Heart right ventricle (tissue), 16 donors: ENCODE results near the gene CEP170. TPM values are rescaled to one million over a fixed set of nuclear protein-coding genes. Genes with fewer than 3 reads are reported as not detected.
"Not testable (repeated sequence)": the region's sequence is repeated elsewhere in the genome, so short reads cannot be mapped to it uniquely, and the experiment has no call there.

Experiments used
- ATAC-seq, 8 donors: fragments of 200-7000 bp; cut with Tn5 transposase; one replicate each; pipeline ENCODE4 v1.9.1; 2020; ENCODE audit warnings: mild to moderate bottlenecking in 8 of 8, moderate library complexity in 8 of 8, moderate number of reproducible peaks in 1 of 8
- DNase-seq, 2 donors: peaks; one replicate each; pipeline ENCODE4 v3.0.0-alpha.2; 2020
- H3K27ac ChIP-seq, 10 donors: fragments of 200-600 bp; sonication (generic) in 2 of 10; one replicate each; pipeline versions ENCODE4 v1.5.0 to v1.8.0; 2020 to 2022; ENCODE audit warnings: mild to moderate bottlenecking in 3 of 10
- H3K27me3 ChIP-seq, 7 donors: fragments of 200-600 bp; one replicate each; pipeline ENCODE4 v1.8.0; 2021 to 2022; ENCODE audit warnings: mild to moderate bottlenecking in 2 of 7
- H3K36me3 ChIP-seq, 9 donors: fragments of 200-600 bp; sonication (generic) in 1 of 9; one replicate each; pipeline versions ENCODE4 v1.5.0 to v1.8.0; 2020 to 2022; ENCODE audit warnings: mild to moderate bottlenecking in 2 of 9
- H3K4me1 ChIP-seq, 9 donors: fragments of 200-600 bp; sonication (generic) in 1 of 9; one replicate each; pipeline versions ENCODE4 v1.5.0 to v1.8.0; 2020 to 2022; ENCODE audit warnings: mild to moderate bottlenecking in 4 of 9
- H3K4me3 ChIP-seq, 10 donors: fragments of 200-600 bp; sonication (generic) in 2 of 10; one replicate each; pipeline versions ENCODE4 v1.5.0 to v1.8.0; 2020 to 2022; ENCODE audit warnings: mild to moderate bottlenecking in 7 of 10, moderate library complexity in 2 of 10
- H3K9me3 ChIP-seq, 11 donors: fragments of 200-600 bp in 10 of 11; sonication (generic) in 2 of 11; one replicate each; pipeline versions ENCODE4 v1.5.0 to v1.8.0; 2013 to 2022; ENCODE audit warnings: mild to moderate bottlenecking in 2 of 11, control low read depth in 1 of 11, moderate library complexity in 1 of 11
- CTCF ChIP-seq, 9 donors: fragments of 200-600 bp; sonication (generic) in 2 of 9; IDR thresholded peaks; one replicate each; pipeline versions ENCODE4 v1.5.0 to v1.8.0; 2021 to 2022; ENCODE audit warnings: antibody characterized with exemption in 9 of 9, mild to moderate bottlenecking in 5 of 9, moderate library complexity in 1 of 9
- WGBS, 2 donors: extraction: QIAGEN DNeasy Blood & Tissue Kit; methylation state at CpG; one replicate each; pipeline ENCODE4 v1.1.7; 2013; ENCODE audit warnings: inconsistent platforms in 1 of 2; 5-methylcytosine and 5-hydroxymethylcytosine counted together
- intact Hi-C, 10 donors: fragments of 100-400 bp; cut with DNase I; formaldehyde crosslinking; loops; one replicate each; pipeline versions ENCODE4 v1.11.1 to v1.14.2; 2022
- polyA plus RNA-seq, 2 donors: library from polyadenylated mRNA; stranded (reverse); fragments of 200-250 nt; gene quantifications; one replicate each; pipeline ENCODE4 v1.2.3, GENCODE V29; 2013
- total RNA-seq, 10 donors: library from RNA; stranded (reverse); fragmentation: NEBNext Ultra II Directional in 3 of 10; extraction: Animal tissue kit (Norgen Biotek cat#: 25700) in 3 of 10; gene quantifications; one replicate each; pipeline versions ENCODE4 v1.2.1 to v1.2.4, GENCODE V29; 2021 to 2023
- donor health status: Arrhythmogenic right ventricular cardiomyopathy.
- donor health status: ischemic (EF 13 %, LVEDD 7.1; RV severe dilation, severe dysfunction).
- donor health status: healthy with polysubstance abuse.
- donor health status: DM: no; HTN: yes; CAD: no.
- donor health status: DM: no; HTN: no; CAD: no.
- donor health status: ischemic (EF 25% LVEDD 6.9; RV normal size, moderate dysfunction).
- donor health status: ischemic (EF 25% LVEDD 5.7; RV mildly dilated, moderate dysfunction).
- donor health status: healthy.
- donor health status: DM: yes; HTN: yes; CAD: no.
- donor health status: Ischemic cardiomyopathy.
- donor health status: ischemic (EF 35%, LVEDD 5.7; RV mildly dilated, moderate dysfunction).
- donor health status: nonischemic (EF 11% LVEDD 7.7; RV severe dilation, severe dysfunction).
- donor health status: DM: yes; HTN: yes; CAD: no.
- donor health status: PGD.
- donor health status: ischemic (EF 29% LVEDD 5.4; RV normal size, mild dysfunction).
- donor health status: nonischemic (EF 23%, LVEDD 6.1; RV moderate dilation, normal function).

The CEP170 gene
- total and polyA plus RNA-seq, 12 donors, result 7.3 to 75.5 (median 50.4) TPM

- H3K4me3 ChIP-seq, H3K4me1 ChIP-seq, DNase-seq, ATAC-seq, intact Hi-C loops, H3K9me3 ChIP-seq, H3K27me3 ChIP-seq, H3K27ac ChIP-seq: not testable (repeated sequence)
- H3K36me3 ChIP-seq, result peaks cover 0 to 53% (median 8%) of the 10 kb centered on the region in 9 donors
- 86 to 87% methylated on average over 7 of the region's 7 CpGs for WGBS, 2 donors
Measured at GRCh38 chr1:243150906-243151305, 104.2 kb downstream of the CEP170 start.

- 82 to 88% methylated on average over 4 of the region's 4 CpGs for WGBS, 2 donors
Measured at GRCh38 chr1:243149120-243149519, 106.0 kb downstream of the CEP170 start.

GRCh38 chr1:243147351-243147750, 107.7 kb downstream of the CEP170 start:
- H3K4me1 ChIP-seq, DNase-seq, H3K27ac ChIP-seq, H3K9me3 ChIP-seq, ATAC-seq, H3K4me3 ChIP-seq, H3K27me3 ChIP-seq, intact Hi-C loops: not testable (repeated sequence)
- peaks cover 0 to 39% (median 0%) of the 10 kb centered on the region in 9 donors for H3K36me3 ChIP-seq

More at GRCh38 chr1:243149120-243149519, 106.0 kb downstream of the CEP170 start:
- DNase-seq, H3K4me1 ChIP-seq, H3K27ac ChIP-seq, intact Hi-C loops, H3K4me3 ChIP-seq, ATAC-seq, H3K9me3 ChIP-seq, H3K27me3 ChIP-seq: not testable (repeated sequence)
- H3K36me3 ChIP-seq, result peaks cover 0 to 42% (median 0%) of the 10 kb centered on the region in 9 donors

GRCh38 chr1:243140498-243140897, 114.6 kb downstream of the CEP170 start:
- ATAC-seq, DNase-seq, H3K4me1 ChIP-seq, intact Hi-C loops, H3K27me3 ChIP-seq, H3K27ac ChIP-seq, H3K4me3 ChIP-seq, H3K9me3 ChIP-seq: not testable (repeated sequence)
- 76% methylated on average over 1 of the region's 1 CpG for WGBS, 2 donors
- H3K36me3 ChIP-seq, result peaks cover 0 to 67% (median 11%) of the 10 kb centered on the region in 9 donors
- peak in 4 of 9 donors; percentile 16 to 31 (median 22) for TF ChIP-seq CTCF (IDR thresholded peaks at IDR 0.05)

GRCh38 chr1:243122876-243123409, 132.1 kb downstream of the CEP170 start:
- H3K4me1 ChIP-seq, H3K4me3 ChIP-seq, DNase-seq, H3K27ac ChIP-seq, H3K9me3 ChIP-seq, intact Hi-C loops, H3K27me3 ChIP-seq, ATAC-seq: not testable (repeated sequence)
- peaks cover 0 to 52% (median 3%) of the 10 kb centered on the region in 9 donors for H3K36me3 ChIP-seq
- 56 to 74% methylated on average over 5 of the region's 5 CpGs for WGBS, 2 donors

- intact Hi-C loops, H3K27ac ChIP-seq, H3K27me3 ChIP-seq, H3K9me3 ChIP-seq, H3K4me3 ChIP-seq, H3K4me1 ChIP-seq, ATAC-seq, DNase-seq: not testable (repeated sequence)
- peaks cover 0 to 42% (median 3%) of the 10 kb centered on the region in 9 donors for H3K36me3 ChIP-seq
- 84 to 89% methylated on average over 3 of the region's 5 CpGs for WGBS, 2 donors
Measured at GRCh38 chr1:243121939-243122338, 133.1 kb downstream of the CEP170 start.

GRCh38 chr1:243118601-243119322, 136.3 kb downstream of the CEP170 start:
- H3K27me3 ChIP-seq, DNase-seq, intact Hi-C loops, ATAC-seq, H3K4me1 ChIP-seq, H3K4me3 ChIP-seq, H3K9me3 ChIP-seq, H3K27ac ChIP-seq: not testable (repeated sequence)
- peaks cover 0 to 14% (median 0%) of the 10 kb centered on the region in 9 donors for H3K36me3 ChIP-seq
- WGBS, 2 donors, result 90 to 95% methylated on average over 5 of the region's 5 CpGs

- 78 to 83% methylated on average over 7 of the region's 7 CpGs for WGBS, 2 donors
- H3K4me1 ChIP-seq, H3K9me3 ChIP-seq, H3K27ac ChIP-seq, ATAC-seq, H3K36me3 ChIP-seq, H3K27me3 ChIP-seq, DNase-seq, H3K4me3 ChIP-seq, intact Hi-C loops: not testable (repeated sequence)
Measured at GRCh38 chr1:243116187-243116586, 138.9 kb downstream of the CEP170 start.

GRCh38 chr1:243114769-243115168, 140.3 kb downstream of the CEP170 start:
- H3K36me3 ChIP-seq, H3K4me3 ChIP-seq, H3K27me3 ChIP-seq, DNase-seq, H3K9me3 ChIP-seq, intact Hi-C loops, H3K4me1 ChIP-seq, H3K27ac ChIP-seq, ATAC-seq: not testable (repeated sequence)
- 66 to 86% methylated on average over 3 of the region's 3 CpGs for WGBS, 2 donors

GRCh38 chr1:243114059-243114713, 140.9 kb downstream of the CEP170 start:
- H3K9me3 ChIP-seq, intact Hi-C loops, H3K36me3 ChIP-seq, H3K27me3 ChIP-seq, H3K4me1 ChIP-seq, H3K27ac ChIP-seq: not testable (repeated sequence)
- peak in 1 of 2 donors; percentile 10 for DNase-seq
- WGBS, 2 donors, result 24 to 25% methylated on average over 8 of the region's 8 CpGs
- H3K4me3 ChIP-seq, result peak overlapping the region in 1 of 10 donors; percentile 10
- peak in 4 of 8 donors; percentile 29 to 70 (median 43) for ATAC-seq
